Measurements from ENCODE around the gene BARX2. TPM values are rescaled to one million over a fixed set of nuclear protein-coding genes. Genes with fewer than 3 reads are reported as not detected.

Gene BARX2
- total and polyA plus RNA-seq, 2 donors (not counting 3 experiments of a cell fraction or from before 2014, with no cell fraction given) = not detected

GRCh38 chr11:129447654-129448239 is 72.1 kb downstream of the BARX2 start:
- DNase-seq (ENCODE audit: low read depth, low spot score) (no peak), FAIRE-seq (no peak)
- H3K27me3 ChIP-seq (ENCODE audit: control insufficient read depth in 2 of 2, insufficient read depth in 2 of 2, low read length in 2 of 2) = no peaks in the 10 kb centered on the region
- H3K4me1 ChIP-seq (ENCODE audit: control insufficient read depth, extremely low read depth, insufficient read depth, low read length) = no peaks in the 10 kb centered on the region
- intact Hi-C loops (cut with micrococcal nuclease) = no loop called here
- H3K79me2 ChIP-seq (ENCODE audit: control insufficient read depth, insufficient read depth, low read length) = no peaks in the 10 kb centered on the region
- BruUV-seq (replicated peaks) = no TSS peak
- TF ChIP-seq JUN (IDR thresholded peaks at IDR 0.05; ENCODE audit: borderline replicate concordance, insufficient read depth, insufficient read length, low read depth) (no peak), CTCF (IDR thresholded peaks at IDR 0.05; ENCODE audit: extremely low read depth in 1 of 2, insufficient read depth in 1 of 2, low read depth in 1 of 2, low read length in 2 of 2) (no peak), GATA2 (IDR thresholded peaks at IDR 0.05; ENCODE audit: insufficient read depth, insufficient read length, low read depth, low read length) (no peak), POLR2AphosphoS5 (IDR thresholded peaks at IDR 0.05; ENCODE audit: insufficient read depth, low read depth, low read length) (no peak), MYC (IDR thresholded peaks at IDR 0.05; ENCODE audit: low read depth, low read length) (no peak), FOS (IDR thresholded peaks at IDR 0.05; ENCODE audit: borderline replicate concordance, insufficient read depth, low read length) (no peak), EZH2 (IDR thresholded peaks at IDR 0.05; ENCODE audit: borderline replicate concordance, low read depth, low read length, severe bottlenecking) (no peak), POLR2A (IDR thresholded peaks at IDR 0.05; ENCODE audit: low read depth, low read length) (no peak), MAX (IDR thresholded peaks at IDR 0.05; ENCODE audit: insufficient read depth, insufficient read length) (no peak)
- POLR2A ChIA-PET = no interaction called here
- no peak overlapping the region for H3K4me2 ChIP-seq (ENCODE audit: insufficient read depth, low read length)
- H3K36me3 ChIP-seq (ENCODE audit: control insufficient read depth in 2 of 2, extremely low read depth in 1 of 2, insufficient read depth in 2 of 2, low read length in 2 of 2) = no peaks in the 10 kb centered on the region
- dilution Hi-C loops (cut with MboI; ENCODE audit: extremely low pct_ligation_motif_present, low sequenced_read_pairs) = no loop called here
- CTCF ChIA-PET = no interaction called here
- no peak overlapping the region for H3K9ac ChIP-seq (replicated peaks; ENCODE audit: extremely low read depth, insufficient read depth, low read length)
- H2AFZ ChIP-seq (ENCODE audit: low read depth, low read length) = no peak overlapping the region
- no peaks in the 10 kb centered on the region for H3K9me3 ChIP-seq (replicated peaks; ENCODE audit: control insufficient read depth, insufficient read depth, low read length)
- H3K27ac ChIP-seq (ENCODE audit: insufficient read depth, low read depth, low read length) = no peak overlapping the region
- H3K9me1 ChIP-seq (replicated peaks; ENCODE audit: control insufficient read depth, extremely low read depth, insufficient read depth, low read length) = no peaks in the 10 kb centered on the region
- H4K20me1 ChIP-seq (replicated peaks; ENCODE audit: control insufficient read depth, extremely low read depth, insufficient read depth, low read length) = no peaks in the 10 kb centered on the region
- no peak overlapping the region for H3K4me3 ChIP-seq (replicated peaks in 1 of 3; ENCODE audit: insufficient read depth in 1 of 3, low read depth in 1 of 3, low read length in 3 of 3)

Data from endothelial cell of umbilical vein (primary cell).